ENCODE measurements around the gene CDH23.

CDH23 gene

DNA sequence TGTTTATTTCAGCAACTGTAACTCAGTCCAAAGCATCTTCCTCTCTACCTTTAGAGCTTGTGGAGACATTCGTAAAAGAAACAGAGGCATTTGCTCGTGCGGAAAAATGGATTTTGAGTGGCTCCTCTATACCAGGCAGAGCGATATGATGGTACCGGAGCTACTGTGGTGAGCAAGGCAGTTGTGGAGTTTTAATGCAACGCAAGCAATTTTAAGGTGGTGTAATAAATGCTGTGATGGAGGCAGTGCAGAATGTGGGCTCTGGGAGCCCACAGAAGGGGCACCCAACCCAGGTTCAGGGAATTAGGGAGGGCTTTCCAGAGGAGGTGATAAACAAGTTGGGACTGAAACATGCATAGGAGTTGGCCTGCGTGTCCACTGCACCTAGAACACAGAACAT lies 149.5 kb downstream of the CDH23 start:
- DNase-seq = no peak

DNA sequence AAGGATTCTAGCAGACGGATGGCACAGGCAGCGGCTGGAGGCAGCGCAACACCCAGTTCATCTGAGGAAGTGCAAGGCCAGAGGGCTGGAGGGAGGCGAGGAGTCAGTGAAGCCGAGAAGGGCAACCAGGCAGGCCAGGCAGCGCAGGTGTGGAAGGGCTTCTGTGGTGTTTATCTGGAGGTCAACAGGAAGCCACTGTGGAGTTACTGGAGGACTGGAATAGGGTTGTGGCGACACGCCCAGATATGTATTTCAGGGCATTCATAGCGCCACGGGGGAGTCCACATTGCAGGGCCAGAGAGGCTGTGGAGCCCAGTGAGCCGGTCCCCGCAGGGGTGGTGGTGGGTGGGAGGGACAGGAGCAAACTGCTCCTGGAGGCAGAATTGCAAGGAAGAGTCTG lies 150.6 kb downstream of the CDH23 start:
- DNase-seq = no peak

DNA sequence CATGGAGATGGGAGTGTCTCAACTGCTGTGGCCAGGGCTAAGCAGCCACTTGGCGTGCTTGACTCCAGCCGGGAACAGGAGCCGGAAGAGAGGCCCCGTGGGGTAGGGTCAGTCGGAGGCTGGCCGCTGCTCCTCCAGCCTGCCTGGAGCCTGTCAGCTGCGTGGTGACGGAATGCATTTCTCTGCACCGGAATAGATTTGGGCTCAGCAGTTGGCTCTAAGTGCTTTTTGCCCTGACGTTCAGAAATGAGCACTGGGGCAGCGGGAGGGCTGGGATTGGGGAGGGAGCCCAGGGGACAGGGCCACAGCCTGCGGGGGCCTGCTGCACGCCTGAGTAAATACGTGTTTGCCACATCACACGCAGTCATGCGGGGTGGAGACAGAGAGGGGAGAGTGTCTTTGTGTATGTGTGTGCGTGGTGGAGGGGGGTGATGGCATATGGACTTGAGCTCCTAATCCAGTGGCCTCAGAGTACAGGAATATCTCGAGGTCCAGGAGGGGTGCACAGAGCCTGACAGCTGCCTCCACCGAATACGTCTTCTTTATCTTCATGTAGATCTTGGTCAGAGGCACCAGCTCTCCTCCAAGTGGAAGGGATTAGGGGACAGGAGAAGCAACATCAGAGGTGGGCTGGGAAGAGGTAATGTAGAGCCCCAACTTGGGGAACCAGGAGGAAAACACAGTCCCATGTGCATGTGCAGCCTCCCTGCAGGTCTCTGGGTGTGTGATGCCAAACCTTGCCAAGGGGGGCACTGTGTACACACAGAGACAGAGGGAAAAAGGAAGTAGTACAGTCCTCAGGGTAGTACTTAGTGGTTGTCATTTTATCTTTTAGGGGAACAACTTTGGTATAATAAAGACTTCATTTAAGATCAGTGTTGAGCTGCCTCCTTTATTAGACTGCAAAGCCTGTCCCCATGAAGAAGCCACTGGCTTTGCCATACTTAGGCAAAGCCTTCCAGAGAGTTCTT lies 151.4 kb downstream of the CDH23 start:
- no peak for DNase-seq

DNA sequence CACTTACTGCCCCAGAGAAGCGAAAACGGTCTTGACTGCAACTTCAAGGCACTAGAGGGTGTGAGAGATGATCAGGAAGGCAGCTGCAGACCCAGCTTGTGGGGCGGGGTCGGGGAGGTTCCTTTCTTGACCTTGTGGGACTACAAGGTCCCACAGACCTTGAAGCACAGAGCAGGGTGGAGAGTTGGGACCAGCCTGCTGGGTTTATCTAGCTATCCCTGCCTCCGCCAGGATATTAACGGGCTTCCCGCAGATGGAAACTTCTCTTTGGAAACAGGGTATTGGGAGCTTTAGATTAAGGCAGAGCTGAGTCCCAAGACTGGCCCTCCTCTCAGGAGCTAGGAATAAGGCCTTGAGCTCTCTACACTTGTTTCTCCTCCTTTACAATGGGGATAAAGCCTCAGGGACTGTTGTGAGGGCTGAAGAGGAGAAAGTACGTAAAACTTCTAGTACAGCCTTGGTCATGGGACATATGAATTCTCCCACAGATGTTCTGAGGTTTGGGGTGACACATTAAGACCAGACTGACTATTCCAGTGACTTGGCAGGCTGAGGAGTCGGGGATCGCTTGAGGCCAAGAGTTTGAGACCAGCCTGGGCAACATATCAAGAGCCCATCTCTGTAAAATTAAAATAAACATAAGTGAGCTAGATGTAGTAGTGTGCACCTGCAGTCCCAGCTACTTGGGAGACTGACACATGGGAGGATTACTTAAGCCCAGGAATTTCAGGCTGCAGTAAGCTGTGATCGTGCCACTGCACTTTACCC lies 153.2 kb downstream of the CDH23 start:
- DNase-seq = no peak

DNA sequence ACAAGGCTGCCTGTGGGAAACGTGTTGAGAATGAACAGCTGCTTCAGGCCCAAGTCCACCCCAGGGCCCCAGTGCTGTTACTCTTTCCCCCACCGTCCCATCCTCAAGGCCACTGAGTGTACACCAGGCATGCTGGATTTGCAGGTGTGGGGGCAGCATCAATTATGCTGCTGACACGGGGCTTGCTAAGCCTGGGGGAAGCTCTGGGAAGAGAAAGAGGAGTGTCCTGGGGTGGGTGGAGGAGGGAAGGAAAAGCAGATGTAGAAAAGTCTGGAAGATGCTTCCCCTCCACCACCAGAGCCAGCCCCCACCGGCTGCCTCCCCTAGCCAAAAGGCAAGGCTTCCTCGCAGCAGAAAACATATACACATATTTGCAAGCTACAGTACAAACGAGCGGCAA lies 153.9 kb downstream of the CDH23 start:
- no peak for DNase-seq

DNA sequence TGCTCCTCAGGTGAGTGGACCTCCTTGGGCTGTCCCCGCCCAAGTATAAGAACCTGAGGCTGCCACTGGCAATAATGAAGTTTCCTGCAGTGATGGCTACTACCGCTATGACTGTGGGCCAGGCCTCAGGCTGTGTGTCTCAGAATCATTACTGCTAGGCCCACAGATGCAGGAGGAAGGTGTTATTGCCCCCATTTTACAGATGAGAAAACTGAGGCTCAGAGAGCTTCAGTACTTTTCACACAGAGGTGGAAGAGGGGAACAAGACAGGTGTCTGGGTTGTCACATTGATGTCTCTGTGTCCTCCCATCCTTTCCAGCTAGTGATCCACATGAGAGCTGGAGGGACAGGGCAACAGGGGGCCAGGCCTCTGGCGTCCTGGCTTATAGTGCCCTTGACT lies 155.2 kb downstream of the CDH23 start:
- DNase-seq = no peak

DNA sequence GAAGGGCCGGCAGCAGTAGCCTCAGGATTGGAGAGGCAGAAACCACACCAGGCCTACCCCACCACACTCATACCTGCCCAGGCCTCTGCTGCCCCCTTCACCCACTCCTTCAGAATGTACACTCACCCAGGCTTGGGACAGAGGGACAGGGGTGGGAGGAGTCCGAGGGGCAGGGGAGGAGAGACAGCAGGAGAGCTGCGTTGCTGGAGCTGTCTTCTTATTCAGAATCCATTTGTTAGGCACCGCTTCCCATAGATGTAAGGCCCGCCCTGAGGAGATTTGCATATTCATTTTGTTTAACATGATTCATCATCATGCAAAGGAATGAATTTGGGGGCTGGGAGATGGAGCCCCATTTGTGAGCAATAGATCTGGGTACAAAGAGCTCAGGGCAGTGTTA lies 156.7 kb downstream of the CDH23 start:
- DNase-seq = no peak

DNA sequence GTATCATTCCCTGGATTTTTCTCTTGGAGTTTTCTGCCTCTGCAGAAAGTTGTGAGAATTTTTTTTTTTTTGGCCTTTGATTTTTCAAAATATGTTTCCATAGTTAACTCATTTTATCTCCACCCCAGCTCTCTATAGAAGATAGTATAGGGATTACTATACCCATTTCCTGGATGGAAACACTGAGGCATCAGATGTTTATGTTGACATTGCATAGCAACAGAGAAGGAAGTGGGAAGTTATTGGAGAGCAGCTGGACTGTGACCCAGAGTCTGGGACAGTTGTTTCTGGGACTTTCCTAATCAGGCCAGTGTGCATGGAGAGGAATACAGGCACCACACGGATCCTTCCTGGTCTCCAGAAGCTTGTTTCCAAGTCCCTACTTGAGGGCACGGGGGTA lies 158.0 kb downstream of the CDH23 start:
- DNase-seq = no peak

DNA sequence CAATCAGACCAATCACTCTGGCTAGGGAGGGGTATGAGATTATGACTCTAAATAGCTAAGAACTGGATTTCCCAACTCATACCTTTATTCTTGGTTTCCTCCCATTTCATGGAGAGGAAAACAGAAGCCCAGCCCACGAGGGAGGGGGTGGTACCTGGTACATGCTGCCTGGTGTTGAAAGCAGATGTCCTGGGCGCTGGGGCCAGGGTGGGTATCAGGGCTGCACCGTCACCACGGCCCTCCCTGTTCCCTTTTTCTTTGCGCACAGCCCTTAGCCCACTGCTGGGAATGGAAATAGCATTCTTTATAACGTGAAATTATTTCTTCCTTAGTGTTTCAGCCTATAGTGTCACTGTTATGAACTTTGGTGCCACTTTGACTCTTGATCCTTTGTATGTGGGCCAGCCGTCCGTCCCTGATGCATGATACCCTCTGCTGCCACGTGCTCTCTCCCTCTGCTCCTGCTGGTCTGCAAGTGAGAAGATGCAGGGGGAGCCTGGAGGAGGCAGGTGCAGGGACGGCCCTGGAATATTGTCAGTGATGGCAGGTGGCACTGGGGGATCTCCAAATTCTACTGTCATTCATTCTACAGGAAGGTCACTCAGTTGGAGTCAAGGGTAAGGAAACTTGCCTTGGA lies 158.5 kb downstream of the CDH23 start:
- no peak for DNase-seq

DNA sequence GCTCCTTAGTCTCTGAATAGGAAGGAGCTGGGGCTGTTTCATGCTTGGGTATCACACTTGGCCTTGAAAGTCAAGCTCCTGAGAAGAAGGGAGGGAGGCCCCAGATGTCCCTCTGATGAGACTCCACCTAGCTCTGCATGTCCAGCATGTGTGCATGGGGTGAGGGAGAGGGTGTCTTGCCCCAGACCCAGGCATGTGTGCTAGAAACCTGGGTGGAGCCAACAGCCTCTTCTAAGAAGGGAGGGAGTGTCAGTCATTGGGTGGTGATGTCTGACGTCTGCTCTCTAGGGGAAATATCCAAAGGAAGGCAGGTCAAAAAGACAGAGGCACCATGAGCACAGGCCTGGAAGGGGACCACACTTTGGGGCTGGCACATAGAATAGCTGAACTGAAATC lies 159.0 kb downstream of the CDH23 start:
- no peak for DNase-seq

DNA sequence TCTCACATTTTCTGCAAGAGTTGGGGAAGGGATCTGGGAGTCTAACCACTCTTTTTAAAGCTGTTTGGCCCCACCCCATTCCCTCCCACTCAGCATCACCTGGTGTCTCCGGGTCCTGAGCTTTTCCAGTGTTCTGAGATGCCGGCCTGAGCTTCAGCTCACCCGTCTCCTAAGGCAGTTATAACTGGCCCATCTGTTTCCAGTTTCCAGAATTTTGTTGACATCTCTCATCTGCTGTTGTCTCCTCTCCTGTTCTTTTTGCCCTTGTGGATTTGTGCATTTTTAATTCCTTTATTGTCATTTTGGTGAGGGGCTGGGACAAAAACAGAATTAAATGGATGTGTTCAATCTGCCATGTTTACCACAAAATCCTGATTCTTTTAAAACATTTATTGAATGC lies 162.3 kb downstream of the CDH23 start:
- no peak for DNase-seq

DNA sequence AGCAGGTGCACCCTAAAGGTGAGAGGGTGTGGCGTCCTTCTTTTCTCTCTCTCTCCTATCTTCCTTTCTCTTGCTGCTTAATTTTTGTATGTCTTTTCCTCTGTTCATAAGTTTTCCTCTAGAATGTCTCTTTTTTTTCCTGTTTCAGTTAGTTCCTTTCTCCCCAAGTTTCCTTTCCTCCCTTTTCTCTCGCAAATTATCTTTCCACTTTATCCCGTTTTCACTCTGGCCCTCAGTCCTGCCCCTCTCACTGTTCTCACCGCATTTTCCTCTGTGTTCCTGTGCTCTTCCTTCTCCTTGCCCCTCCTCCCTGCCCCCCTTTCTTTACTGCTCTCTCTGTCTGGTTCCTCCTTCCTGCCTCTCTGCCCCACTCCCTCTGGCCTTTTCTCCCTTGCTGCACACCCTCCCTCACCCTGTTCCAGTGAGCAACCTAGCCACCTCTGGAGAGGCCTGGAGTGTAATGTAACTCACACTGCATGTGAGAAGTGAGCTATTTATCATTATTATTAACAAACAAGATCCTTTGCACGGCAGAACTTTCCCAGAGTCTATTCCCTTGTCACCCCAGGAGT lies 164.4 kb downstream of the CDH23 start:
- DNase-seq = no peak

DNA sequence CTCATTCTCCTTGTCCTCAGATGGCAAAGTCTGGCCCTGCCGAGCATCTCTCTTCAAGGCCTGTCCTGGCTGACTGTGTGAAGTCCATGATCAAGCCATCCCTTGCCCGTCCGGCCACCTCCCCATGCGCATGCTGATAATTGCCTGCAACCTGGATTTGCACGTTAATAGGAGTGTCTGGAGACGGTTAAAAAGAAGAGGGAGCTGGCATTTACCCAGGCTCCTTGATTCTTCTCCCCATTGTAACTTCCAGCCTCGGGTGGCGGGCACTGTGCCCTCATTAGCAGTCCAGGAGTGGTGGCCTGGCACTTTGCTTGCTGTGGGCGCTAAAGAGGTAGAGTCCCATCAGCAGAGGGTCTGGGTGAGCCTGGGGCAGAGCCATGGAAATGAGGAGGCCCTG lies 165.5 kb downstream of the CDH23 start:
- no peak for DNase-seq

DNA sequence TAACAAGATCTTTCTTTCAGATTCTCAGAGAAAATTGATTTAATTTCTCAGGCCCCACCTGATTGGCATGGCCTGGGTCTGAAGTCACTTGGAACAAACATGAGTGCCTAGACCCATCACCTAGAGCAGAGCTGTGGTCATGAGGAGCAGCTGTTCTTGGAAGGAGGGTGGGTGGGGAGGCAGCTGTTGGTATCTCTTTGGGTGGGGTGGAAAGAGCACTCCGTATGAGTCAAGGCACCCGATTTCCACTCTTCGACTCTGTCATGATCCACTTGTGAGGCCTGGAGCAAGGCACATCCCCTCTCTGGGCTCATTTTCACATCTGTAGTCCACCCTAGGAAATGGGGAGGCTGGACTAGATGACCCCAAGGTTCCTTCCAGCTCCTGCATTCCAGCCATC lies 166.2 kb downstream of the CDH23 start:
- no peak for DNase-seq

DNA sequence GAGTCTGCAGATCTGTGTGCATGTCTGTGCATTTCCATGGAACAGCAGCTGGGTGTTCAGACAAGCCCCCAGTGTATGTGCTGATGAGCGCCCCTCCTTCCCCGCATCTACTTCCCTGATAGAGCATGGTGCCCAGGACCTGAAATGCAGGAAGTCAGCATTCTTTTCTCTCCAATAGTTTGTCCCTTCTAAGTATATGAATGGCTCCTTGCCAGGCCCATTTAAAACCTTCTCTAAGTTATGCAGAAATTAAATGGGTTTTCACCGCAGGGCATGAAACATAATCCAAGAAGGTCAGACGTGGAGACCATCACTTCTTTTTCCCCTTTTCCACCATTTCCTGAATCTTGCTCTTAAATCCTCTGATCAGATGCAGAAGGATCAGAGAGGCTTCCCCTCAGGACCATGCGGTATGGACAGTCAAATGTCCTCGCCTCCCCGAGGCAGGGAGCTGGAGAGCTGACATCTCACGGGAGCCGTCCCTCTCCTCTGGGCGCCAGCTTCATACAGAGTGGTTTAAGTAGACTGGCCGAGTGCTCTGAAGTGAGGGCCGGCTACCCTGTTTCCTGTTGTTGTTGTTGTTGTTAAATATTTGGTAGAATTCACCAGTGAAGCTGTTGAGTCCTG lies 167.6 kb downstream of the CDH23 start:
- no peak for DNase-seq

DNA sequence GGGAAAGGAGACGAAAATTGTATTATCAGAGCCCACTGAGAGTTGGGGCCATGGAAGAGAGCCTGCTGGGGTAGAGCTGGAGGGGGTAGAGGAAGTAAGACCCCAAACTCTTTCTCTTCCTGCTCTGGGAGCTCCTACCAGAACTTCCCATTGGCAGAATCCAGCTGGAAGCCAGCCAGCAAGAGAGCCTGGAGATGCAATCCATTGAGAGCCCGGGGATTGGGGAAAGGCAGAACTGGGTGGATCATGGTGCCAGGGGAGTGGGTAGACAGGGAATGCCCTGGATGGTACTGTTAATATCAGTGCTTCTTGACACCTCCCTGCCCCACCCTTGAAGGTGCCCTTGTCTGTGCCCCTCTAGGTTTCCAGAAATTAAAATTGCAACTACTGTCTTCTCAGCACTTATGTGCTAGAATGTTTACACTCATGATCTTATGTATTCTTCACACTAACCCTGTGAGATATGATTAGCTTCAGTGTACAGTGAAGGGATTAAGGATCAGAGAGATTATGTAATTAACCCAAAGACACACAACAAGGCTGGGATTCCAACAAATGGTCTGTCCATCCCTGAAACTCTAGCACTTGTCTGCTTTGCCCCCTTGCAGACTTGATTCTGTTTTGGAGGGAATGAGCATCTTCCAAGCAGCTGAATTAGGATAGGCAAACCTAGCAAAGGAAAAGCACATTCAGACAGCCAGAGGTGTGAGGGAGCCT lies 168.7 kb downstream of the CDH23 start:
- no peak for DNase-seq

DNA sequence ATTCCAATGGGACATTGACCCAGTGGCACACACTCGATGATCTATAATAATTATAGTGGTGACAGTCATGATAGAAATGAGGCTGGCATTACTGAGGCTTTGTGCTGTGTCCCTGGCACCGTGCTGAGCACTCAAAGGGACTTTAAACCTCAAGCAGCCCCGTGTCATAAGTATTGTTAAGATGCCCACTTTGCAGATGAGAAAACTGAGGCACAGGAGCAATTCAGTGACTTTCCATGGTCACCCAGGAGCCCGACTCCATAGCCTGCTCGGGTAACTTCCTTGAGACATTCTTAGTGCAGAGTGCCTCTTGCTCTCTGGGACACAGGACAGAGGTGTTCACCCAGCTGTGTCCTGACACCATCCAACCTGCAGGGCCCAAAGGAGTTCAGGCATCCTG lies 170.3 kb downstream of the CDH23 start:
- DNase-seq = no peak

DNA sequence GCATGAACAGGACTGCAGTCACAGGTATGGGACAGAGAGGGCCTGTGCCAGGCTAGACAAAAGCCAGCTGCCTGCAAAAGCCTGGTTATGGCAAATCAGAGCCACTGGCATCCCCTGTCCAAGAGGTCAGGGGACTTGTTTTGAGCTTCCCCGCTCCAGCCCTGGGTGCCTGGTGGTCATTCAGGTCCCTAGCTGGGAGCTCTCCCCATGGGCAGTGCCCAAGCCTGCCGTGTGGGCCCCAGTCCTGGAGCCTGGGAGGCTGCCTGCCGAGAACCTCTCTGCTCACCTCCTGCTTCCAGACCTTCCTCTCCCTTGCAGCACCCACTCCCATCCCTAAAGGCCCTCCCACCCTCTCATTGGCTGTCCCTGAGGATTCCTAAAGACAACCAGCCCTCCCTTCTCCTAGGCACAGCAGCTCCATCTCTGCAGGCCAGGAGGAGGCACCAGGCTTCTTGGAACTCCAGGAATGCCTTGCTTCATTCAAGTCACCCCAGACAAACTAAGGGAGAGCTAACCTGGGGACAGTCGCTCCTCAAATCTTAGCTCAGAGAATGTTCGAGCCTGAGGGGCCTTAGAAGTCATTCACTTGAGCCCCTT lies 172.3 kb downstream of the CDH23 start:
- no peak for DNase-seq

DNA sequence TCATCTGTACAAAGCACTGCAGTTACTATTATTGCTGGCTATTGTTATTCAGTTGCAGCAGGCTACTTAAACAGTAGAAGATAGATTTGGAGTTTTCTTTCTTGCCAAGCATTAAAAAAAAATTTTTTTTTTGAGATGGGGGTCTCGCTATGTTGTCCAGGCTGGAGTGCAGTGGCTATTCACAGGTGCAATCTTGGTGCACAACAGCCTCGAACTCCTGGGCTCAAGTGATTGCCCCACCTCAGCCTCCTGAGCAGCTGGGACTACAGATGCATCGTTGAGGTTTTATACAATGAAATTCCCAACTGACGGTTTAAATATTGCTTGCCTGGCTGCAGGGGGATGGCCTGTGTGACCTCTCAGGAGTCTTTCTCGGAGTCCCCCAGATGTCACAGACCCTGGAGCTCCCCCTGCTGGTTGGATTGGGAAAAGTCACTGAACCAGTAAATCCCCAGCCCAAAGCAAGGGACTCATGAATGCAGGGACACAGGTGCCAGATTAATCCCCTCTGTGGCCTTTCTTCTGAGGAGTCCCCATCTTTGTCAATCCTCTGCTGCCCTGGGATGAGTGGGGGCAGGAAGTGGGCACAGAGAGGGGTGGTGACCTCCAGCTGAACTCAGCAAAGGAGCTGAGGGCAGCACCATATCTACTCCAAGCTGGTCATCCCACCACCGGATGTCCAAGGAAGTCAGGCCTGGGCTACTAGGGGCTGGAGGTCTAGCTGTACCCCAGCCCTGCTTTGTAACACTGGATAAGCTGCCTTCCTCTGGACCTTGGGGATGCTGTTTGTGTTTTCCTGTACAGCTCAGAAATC lies 173.3 kb downstream of the CDH23 start:
- DNase-seq = no peak

DNA sequence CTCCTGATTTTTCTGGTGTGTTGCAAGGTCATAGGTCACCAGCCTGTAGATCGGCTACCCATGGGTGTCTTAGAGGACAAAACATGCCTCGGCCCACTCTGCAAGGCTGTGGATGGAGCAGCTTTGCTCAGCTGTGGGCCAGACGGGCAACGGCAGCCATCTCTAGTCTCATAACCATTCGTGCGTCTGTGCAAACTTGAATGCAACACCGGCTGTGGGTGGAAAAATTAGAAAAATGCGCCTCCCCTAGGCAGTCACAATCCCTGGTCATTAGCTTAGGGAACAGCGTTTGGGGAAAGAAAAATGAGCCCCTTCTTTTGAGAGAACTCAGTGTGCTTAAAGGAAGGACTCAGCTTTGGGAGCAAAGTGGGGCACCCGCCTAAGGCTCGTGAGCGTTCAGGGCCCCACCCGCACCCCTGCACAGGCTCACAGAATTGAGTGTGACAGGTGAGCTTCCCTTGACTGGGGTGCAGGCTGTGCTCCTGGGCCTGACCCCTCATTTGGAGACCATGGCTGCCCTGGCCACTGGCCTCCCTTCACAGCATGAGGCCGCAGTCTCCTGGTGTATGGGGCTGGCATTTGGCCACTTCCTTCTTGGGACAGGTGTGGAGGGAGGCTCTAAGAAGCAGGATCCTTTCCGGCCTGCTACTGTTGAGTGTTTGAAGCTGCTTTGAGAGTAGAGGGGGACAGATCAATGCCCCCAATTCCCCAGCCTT lies 174.9 kb downstream of the CDH23 start:
- DNase-seq = no peak
